Fibroblast of lung (primary cell): ENCODE measurements around the gene PRKAR1A. TPM values are rescaled to one million over a fixed set of nuclear protein-coding genes. Genes with fewer than 3 reads are reported as not detected.

ENCODE experiments used
- DNase-seq, 2 donors: peaks; one replicate each; pipeline versions ENCODE4 v3.0.0 to v3.0.0-alpha.2; 2010; ENCODE audit warnings: low read depth in 2 of 2
- H2AFZ ChIP-seq: 2 replicates; pipeline ENCODE4 v1.5.1; 2012; ENCODE audit warnings: low read length, control low read depth, inconsistent platforms
- H3K27ac ChIP-seq: 2 replicates; pipeline ENCODE4 v1.5.1; 2011; ENCODE audit warnings: low read length, control low read depth; ENCODE audit not compliant: insufficient read depth
- H3K27me3 ChIP-seq: 2 replicates; pipeline ENCODE4 v1.5.1; 2011; ENCODE audit warnings: mild to moderate bottlenecking, low read length; ENCODE audit not compliant: control insufficient read depth, insufficient read depth
- H3K36me3 ChIP-seq: 2 replicates; pipeline ENCODE4 v1.5.1; 2011; ENCODE audit warnings: low read length; ENCODE audit not compliant: control insufficient read depth, insufficient read depth
- H3K4me1 ChIP-seq: 2 replicates; pipeline ENCODE4 v1.5.1; 2011; ENCODE audit warnings: low read length; ENCODE audit not compliant: control insufficient read depth, insufficient read depth; ENCODE audit errors: extremely low read depth
- H3K4me2 ChIP-seq: 2 replicates; pipeline ENCODE4 v1.5.1; 2011; ENCODE audit warnings: low read length, control low read depth; ENCODE audit not compliant: insufficient read depth; ENCODE audit errors: extremely low read depth
- H3K4me3 ChIP-seq, 4 experiments: fragments of 200-600 bp in 1 of 4; sonication (generic) in 1 of 4; replicated peaks in 1 of 4; 2 replicates each; pipeline ENCODE4 v1.5.1; 2011 to 2016; ENCODE audit warnings: low read length in 4 of 4, low read depth in 3 of 4, mild to moderate bottlenecking in 3 of 4, control low read depth in 2 of 4, inconsistent platforms in 1 of 4, mixed read lengths in 1 of 4; ENCODE audit not compliant: insufficient read depth in 1 of 4; ENCODE audit errors: control extremely low read depth in 1 of 4
- H3K79me2 ChIP-seq: 2 replicates; pipeline ENCODE4 v1.5.1; 2012; ENCODE audit warnings: mild to moderate bottlenecking, low read length, inconsistent platforms; ENCODE audit not compliant: control insufficient read depth, insufficient read depth
- H3K9ac ChIP-seq: 2 replicates; pipeline ENCODE4 v1.5.1; 2011; ENCODE audit warnings: mild to moderate bottlenecking, low read length, control low read depth; ENCODE audit not compliant: insufficient read depth
- H3K9me3 ChIP-seq: 2 replicates; pipeline ENCODE4 v1.5.1; 2012; ENCODE audit warnings: low read depth, low read length; ENCODE audit not compliant: control insufficient read depth, insufficient read depth
- H4K20me1 ChIP-seq: 2 replicates; pipeline ENCODE4 v1.5.1; 2011; ENCODE audit warnings: low read length; ENCODE audit not compliant: control insufficient read depth, insufficient read depth; ENCODE audit errors: extremely low read depth
- CTCF ChIP-seq, 2 donors: IDR thresholded peaks in 1 of 2; conservative IDR thresholded peaks in 1 of 2; 1 replicate in 1 of 2; 2 replicates in 1 of 2; pipeline ENCODE4 v1.5.1; 2011 to 2012; ENCODE audit warnings: low read length in 2 of 2, control low read depth in 1 of 2, inconsistent platforms in 1 of 2, low read depth in 1 of 2, mild to moderate bottlenecking in 1 of 2
- EZH2 ChIP-seq: IDR thresholded peaks from 2 replicates; pipeline ENCODE4 v1.5.1; 2012; ENCODE audit warnings: low read length, control low read depth, mild to moderate bottlenecking; ENCODE audit errors: missing control alignments
- polyA plus RNA-seq, 2 donors: library from polyadenylated mRNA; depleted of rRNA in 1 of 2; stranded (reverse) in 1 of 2; unstranded in 1 of 2; fragments of >200 nt; gene quantifications; 2 replicates each; pipeline ENCODE4 v1.2.1, GENCODE V29; 2011 to 2012; ENCODE audit warnings: missing spikeins in 1 of 2
- total RNA-seq: library from RNA; depleted of rRNA; stranded (reverse); fragments of >200 nt; gene quantifications from 2 replicates; pipeline ENCODE4 v1.2.1, GENCODE V29; 2014

Gene PRKAR1A
- total and polyA plus RNA-seq, 2 donors (not counting 1 experiment from before 2014, with no cell fraction given) = 285 to 290 TPM

- no peak overlapping the region for H3K4me2 ChIP-seq
- H3K79me2 ChIP-seq = no peaks in the 10 kb centered on the region
- H4K20me1 ChIP-seq = no peaks in the 10 kb centered on the region
- H3K4me1 ChIP-seq = no peaks in the 10 kb centered on the region
- DNase-seq = no peak
- H3K27ac ChIP-seq = no peak overlapping the region
- H2AFZ ChIP-seq = no peak overlapping the region
- H3K27me3 ChIP-seq = no peaks in the 10 kb centered on the region
- no peak for TF ChIP-seq EZH2
- TF ChIP-seq CTCF (conservative IDR thresholded peaks at IDR 0.05 in 1 of 2, IDR thresholded peaks at IDR 0.05 in 1 of 2; ENCODE audit: low read depth in 1 of 2, low read length in 2 of 2) = no peak
- H3K36me3 ChIP-seq = no peaks in the 10 kb centered on the region
- H3K9me3 ChIP-seq = no peaks in the 10 kb centered on the region
- H3K9ac ChIP-seq = no peak overlapping the region
- no peak overlapping the region for H3K4me3 ChIP-seq
These were observed 47.1 kb downstream of the PRKAR1A start for GRCh38 chr17:68559316-68559715.

GRCh38 chr17:68560966-68561720 lies 48.9 kb downstream of the PRKAR1A start:
- H3K27me3 ChIP-seq = no peaks in the 10 kb centered on the region
- no peak overlapping the region for H3K27ac ChIP-seq
- peak in 1 of 2 donors; percentile 37 for DNase-seq
- no peaks in the 10 kb centered on the region for H3K79me2 ChIP-seq
- no peak overlapping the region for H2AFZ ChIP-seq
- H3K9ac ChIP-seq = no peak overlapping the region
- H3K4me3 ChIP-seq = no peak overlapping the region
- TF ChIP-seq EZH2 (no peak), CTCF (conservative IDR thresholded peaks at IDR 0.05 in 1 of 2, IDR thresholded peaks at IDR 0.05 in 1 of 2; ENCODE audit: low read depth in 1 of 2, low read length in 2 of 2) (no peak)
- no peaks in the 10 kb centered on the region for H3K36me3 ChIP-seq
- no peaks in the 10 kb centered on the region for H3K9me3 ChIP-seq
- no peaks in the 10 kb centered on the region for H3K4me1 ChIP-seq
- no peak overlapping the region for H3K4me2 ChIP-seq
- no peaks in the 10 kb centered on the region for H4K20me1 ChIP-seq

- Histone ChIP-seq H3K27me3 (no peaks in the 10 kb centered on the region), H3K27ac (no peak overlapping the region), H3K9me3 (no peaks in the 10 kb centered on the region), H3K4me2 (no peak overlapping the region), H3K4me3 (no peak overlapping the region), H3K36me3 (no peaks in the 10 kb centered on the region), H3K9ac (no peak overlapping the region), H3K79me2 (no peaks in the 10 kb centered on the region), H3K4me1 (no peaks in the 10 kb centered on the region), H2AFZ (no peak overlapping the region), H4K20me1 (no peaks in the 10 kb centered on the region)
- TF ChIP-seq EZH2 (no peak), CTCF (conservative IDR thresholded peaks at IDR 0.05 in 1 of 2, IDR thresholded peaks at IDR 0.05 in 1 of 2; ENCODE audit: low read depth in 1 of 2, low read length in 2 of 2) (no peak)
- DNase-seq = no peak
These were observed 50.5 kb downstream of the PRKAR1A start for GRCh38 chr17:68562736-68563135.
